ENCODE data around the gene USP5. TPM values are rescaled to one million over a fixed set of nuclear protein-coding genes. Genes with fewer than 3 reads are reported as not detected.
A peak's percentile ranks its signal among the peaks of the same experiment; 100 is the strongest.
"Not testable (repeated sequence)": the region's sequence is repeated elsewhere in the genome, so short reads cannot be mapped to it uniquely, and the experiment has no call there.

The USP5 gene
- total and polyA plus RNA-seq, 2 donors (not counting 3 experiments of a cell fraction or from before 2014, with no cell fraction given), result 68.9 to 135 TPM

DNA sequence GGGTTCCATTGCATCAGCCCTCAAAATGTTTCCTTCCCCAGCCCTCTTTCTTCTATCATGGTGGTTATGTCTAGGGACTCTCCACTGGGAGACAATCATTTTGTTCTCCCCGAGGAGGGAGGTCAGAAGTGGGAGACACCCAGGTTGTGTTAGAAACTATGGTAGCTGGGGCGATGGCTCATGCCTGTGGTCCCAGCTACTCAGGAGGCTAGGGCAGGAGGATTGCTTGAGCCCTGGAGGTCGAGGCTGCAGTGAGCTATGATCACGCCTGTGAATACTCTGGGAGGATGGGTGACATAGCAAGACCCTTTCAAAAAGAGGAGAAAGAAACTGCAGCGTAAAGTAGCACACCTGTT, 39.7 kb downstream of the USP5 start:
- H2AFZ ChIP-seq (ENCODE audit: low read depth, low read length), result peak overlapping the region; percentile 91
- CTCF ChIA-PET, result interaction anchor here (0.7 to 2.4 kb wide), 27 partner anchors 8 to 338 kb away, joined by 3 to 74 read pairs (median 4); partner anchors contain the start of genes PTMS, SPSB2 and USP5
- peak overlapping the region; percentile 94 for H3K4me2 ChIP-seq (ENCODE audit: insufficient read depth, low read length)
- no peaks in the 10 kb centered on the region for H3K9me3 ChIP-seq (replicated peaks; ENCODE audit: control insufficient read depth, insufficient read depth, low read length)
- H3K9me1 ChIP-seq (replicated peaks; ENCODE audit: control insufficient read depth, extremely low read depth, insufficient read depth, low read length), result no peaks in the 10 kb centered on the region
- TF ChIP-seq JUN (IDR thresholded peaks at IDR 0.05; ENCODE audit: borderline replicate concordance, insufficient read depth, insufficient read length, low read depth) (no peak), FOS (IDR thresholded peaks at IDR 0.05; ENCODE audit: borderline replicate concordance, insufficient read depth, low read length) (no peak), EZH2 (IDR thresholded peaks at IDR 0.05; ENCODE audit: borderline replicate concordance, low read depth, low read length, severe bottlenecking) (no peak), POLR2AphosphoS5 (IDR thresholded peaks at IDR 0.05; ENCODE audit: insufficient read depth, low read depth, low read length) (no peak), MYC (IDR thresholded peaks at IDR 0.05; ENCODE audit: low read depth, low read length) (no peak), GATA2 (IDR thresholded peaks at IDR 0.05; ENCODE audit: insufficient read depth, insufficient read length, low read depth, low read length) (no peak), POLR2A (IDR thresholded peaks at IDR 0.05; ENCODE audit: low read depth, low read length) (no peak)
- TF ChIP-seq, protein P1, sequence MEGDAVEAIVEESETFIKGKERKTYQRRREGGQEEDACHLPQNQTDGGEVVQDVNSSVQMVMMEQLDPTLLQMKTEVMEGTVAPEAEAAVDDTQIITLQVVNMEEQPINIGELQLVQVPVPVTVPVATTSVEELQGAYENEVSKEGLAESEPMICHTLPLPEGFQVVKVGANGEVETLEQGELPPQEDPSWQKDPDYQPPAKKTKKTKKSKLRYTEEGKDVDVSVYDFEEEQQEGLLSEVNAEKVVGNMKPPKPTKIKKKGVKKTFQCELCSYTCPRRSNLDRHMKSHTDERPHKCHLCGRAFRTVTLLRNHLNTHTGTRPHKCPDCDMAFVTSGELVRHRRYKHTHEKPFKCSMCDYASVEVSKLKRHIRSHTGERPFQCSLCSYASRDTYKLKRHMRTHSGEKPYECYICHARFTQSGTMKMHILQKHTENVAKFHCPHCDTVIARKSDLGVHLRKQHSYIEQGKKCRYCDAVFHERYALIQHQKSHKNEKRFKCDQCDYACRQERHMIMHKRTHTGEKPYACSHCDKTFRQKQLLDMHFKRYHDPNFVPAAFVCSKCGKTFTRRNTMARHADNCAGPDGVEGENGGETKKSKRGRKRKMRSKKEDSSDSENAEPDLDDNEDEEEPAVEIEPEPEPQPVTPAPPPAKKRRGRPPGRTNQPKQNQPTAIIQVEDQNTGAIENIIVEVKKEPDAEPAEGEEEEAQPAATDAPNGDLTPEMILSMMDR (IDR thresholded peaks at IDR 0.05; ENCODE audit: extremely low read depth in 1 of 2, insufficient read depth in 1 of 2, low read depth in 1 of 2, low read length in 2 of 2), result no peak
- TF ChIP-seq, protein P2, sequence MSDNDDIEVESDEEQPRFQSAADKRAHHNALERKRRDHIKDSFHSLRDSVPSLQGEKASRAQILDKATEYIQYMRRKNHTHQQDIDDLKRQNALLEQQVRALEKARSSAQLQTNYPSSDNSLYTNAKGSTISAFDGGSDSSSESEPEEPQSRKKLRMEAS (IDR thresholded peaks at IDR 0.05; ENCODE audit: insufficient read depth, insufficient read length), result no peak
- no peaks in the 10 kb centered on the region for H3K36me3 ChIP-seq (ENCODE audit: control insufficient read depth in 2 of 2, extremely low read depth in 1 of 2, insufficient read depth in 2 of 2, low read length in 2 of 2)
- H3K27me3 ChIP-seq (ENCODE audit: control insufficient read depth in 2 of 2, insufficient read depth in 2 of 2, low read length in 2 of 2), result no peaks in the 10 kb centered on the region
- H4K20me1 ChIP-seq (replicated peaks; ENCODE audit: control insufficient read depth, extremely low read depth, insufficient read depth, low read length), result no peaks in the 10 kb centered on the region
- no peak for DNase-seq (ENCODE audit: low read depth, low spot score)
- no peaks in the 10 kb centered on the region for H3K79me2 ChIP-seq (ENCODE audit: control insufficient read depth, insufficient read depth, low read length)
- peak overlapping the region; percentile 72 for H3K27ac ChIP-seq (ENCODE audit: insufficient read depth, low read depth, low read length)
- no peak for FAIRE-seq
- peaks cover 10% of the 10 kb centered on the region for H3K4me1 ChIP-seq (ENCODE audit: control insufficient read depth, extremely low read depth, insufficient read depth, low read length)
- intact Hi-C loops (cut with micrococcal nuclease), result loop anchor here (1.0 kb wide), 3 partner anchors 13 to 33 kb away; partner anchors contain the start of genes LRRC23 and SPSB2
- peak overlapping the region; percentile 36 to 67 (median 46) for H3K4me3 ChIP-seq (replicated peaks in 1 of 3; ENCODE audit: insufficient read depth in 1 of 3, low read depth in 1 of 3, low read length in 3 of 3)
- H3K9ac ChIP-seq (replicated peaks; ENCODE audit: extremely low read depth, insufficient read depth, low read length), result peak overlapping the region; percentile 83
- dilution Hi-C loops (cut with MboI; ENCODE audit: extremely low pct_ligation_motif_present, low sequenced_read_pairs), result no loop called here
- POLR2A ChIA-PET, result interaction anchor here (0.7 to 2.2 kb wide), 6 partner anchors 10 to 52 kb away, joined by 3 to 22 read pairs (median 6); partner anchors contain the start of genes C12orf57, RNU7-1, SPSB2 and TPI1
- BruUV-seq (replicated peaks), result no TSS peak

DNA sequence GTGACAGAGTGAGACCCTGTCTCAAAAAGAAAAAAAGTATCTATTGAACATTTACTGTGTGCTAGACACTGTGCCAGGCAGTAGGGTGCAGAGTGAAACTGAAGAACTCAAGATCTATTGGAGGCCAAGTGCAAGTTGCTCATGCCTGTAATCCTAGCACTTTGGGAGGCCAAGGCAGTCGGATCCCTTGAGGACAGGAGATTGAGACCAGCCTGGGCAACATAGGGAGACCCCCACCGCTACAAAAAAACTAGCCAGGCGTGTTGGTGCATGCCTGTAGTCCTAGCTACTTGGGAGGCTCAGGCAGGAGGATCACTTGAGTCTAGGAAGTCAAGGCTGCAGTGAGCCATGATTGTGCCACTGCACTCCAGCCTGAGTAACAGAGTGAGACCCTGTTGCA, 40.7 kb downstream of the USP5 start:
- H3K27ac ChIP-seq (ENCODE audit: insufficient read depth, low read depth, low read length); DNase-seq (ENCODE audit: low read depth, low spot score); BruUV-seq (replicated peaks); H3K4me1 ChIP-seq (ENCODE audit: control insufficient read depth, extremely low read depth, insufficient read depth, low read length); H3K4me3 ChIP-seq (replicated peaks in 1 of 3; ENCODE audit: insufficient read depth in 1 of 3, low read depth in 1 of 3, low read length in 3 of 3); H3K4me2 ChIP-seq (ENCODE audit: insufficient read depth, low read length); H3K36me3 ChIP-seq (ENCODE audit: control insufficient read depth in 2 of 2, extremely low read depth in 1 of 2, insufficient read depth in 2 of 2, low read length in 2 of 2); H3K79me2 ChIP-seq (ENCODE audit: control insufficient read depth, insufficient read depth, low read length); dilution Hi-C loops (cut with MboI; ENCODE audit: extremely low pct_ligation_motif_present, low sequenced_read_pairs); H3K9me3 ChIP-seq (replicated peaks; ENCODE audit: control insufficient read depth, insufficient read depth, low read length); H3K27me3 ChIP-seq (ENCODE audit: control insufficient read depth in 2 of 2, insufficient read depth in 2 of 2, low read length in 2 of 2); H3K9ac ChIP-seq (replicated peaks; ENCODE audit: extremely low read depth, insufficient read depth, low read length); FAIRE-seq; H2AFZ ChIP-seq (ENCODE audit: low read depth, low read length); POLR2A ChIA-PET; H4K20me1 ChIP-seq (replicated peaks; ENCODE audit: control insufficient read depth, extremely low read depth, insufficient read depth, low read length); H3K9me1 ChIP-seq (replicated peaks; ENCODE audit: control insufficient read depth, extremely low read depth, insufficient read depth, low read length); intact Hi-C loops (cut with micrococcal nuclease): not testable (repeated sequence)
- CTCF ChIA-PET, result interaction anchor here (1.0 to 2.4 kb wide), 4 partner anchors 13 to 20 kb away, joined by 3 to 74 read pairs (median 8); partner anchors contain the start of gene SPSB2
